GM18526 (cell line): ENCODE measurements around the gene IYD.

ENCODE experiments used
- POLR2A ChIP-seq: IDR thresholded peaks from 3 replicates; pipeline ENCODE4 v1.6.1; 2011; ENCODE audit not compliant: insufficient read length; ENCODE audit errors: extremely low read depth

The IYD gene

DNA sequence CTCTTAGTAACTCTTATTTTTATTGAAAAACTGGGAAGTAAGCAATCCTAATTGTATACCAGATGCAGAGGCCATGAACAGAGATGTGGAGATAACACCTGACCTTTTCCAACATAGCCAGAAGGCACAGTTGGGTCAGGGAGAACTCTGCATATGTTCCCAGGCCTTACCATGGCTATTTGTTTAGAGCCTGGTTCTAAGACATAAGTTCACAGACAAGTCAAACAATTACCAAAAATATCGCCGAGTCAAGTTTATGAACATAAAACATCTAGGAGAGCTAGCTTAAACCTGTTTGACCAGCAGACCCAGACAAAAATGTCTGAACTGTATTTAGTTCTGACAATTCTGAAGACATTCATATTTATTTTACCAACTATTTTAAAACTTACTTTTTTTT, 26.7 kb upstream of the IYD start:
- TF ChIP-seq POLR2A: no peak

DNA sequence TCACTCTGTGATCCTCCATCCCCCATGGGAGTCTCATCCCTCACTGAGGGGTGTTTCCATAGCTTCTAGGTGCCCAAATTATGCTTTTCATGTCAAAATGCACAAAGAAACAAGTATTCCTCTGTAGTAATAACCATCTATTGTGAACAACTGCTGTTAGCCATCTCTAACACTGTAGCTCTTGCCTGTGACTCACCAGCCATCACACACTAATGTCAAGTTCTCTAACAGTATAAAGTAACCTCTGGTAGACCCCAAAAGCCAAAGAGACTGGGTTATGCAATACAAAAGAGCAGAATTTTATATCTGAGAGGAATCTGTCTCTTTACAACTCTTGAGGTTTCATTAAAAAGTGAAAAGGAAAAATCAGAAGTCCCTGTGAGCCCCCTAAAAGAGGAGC, 25.4 kb upstream of the IYD start:
- no peak for TF ChIP-seq POLR2A

DNA sequence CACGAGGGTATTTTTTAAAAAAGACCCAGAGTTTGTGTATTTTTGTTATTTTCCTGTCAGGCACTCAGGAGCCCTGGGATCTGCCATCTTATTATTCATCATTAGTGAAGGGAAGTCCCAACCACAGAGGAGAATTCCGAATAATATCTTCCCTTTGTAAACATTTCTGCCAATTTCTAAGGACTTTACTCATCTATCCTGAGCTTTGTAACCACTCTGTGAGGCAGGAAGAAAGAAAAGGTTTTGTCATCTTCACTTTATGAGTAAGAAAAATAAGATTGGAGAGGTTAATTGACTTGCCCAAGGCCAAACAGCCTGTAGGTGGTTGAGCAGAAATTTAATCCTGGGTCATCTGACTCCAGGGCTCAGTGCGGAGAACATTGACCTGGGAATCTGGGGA, 23.0 kb upstream of the IYD start:
- TF ChIP-seq POLR2A: no peak

DNA sequence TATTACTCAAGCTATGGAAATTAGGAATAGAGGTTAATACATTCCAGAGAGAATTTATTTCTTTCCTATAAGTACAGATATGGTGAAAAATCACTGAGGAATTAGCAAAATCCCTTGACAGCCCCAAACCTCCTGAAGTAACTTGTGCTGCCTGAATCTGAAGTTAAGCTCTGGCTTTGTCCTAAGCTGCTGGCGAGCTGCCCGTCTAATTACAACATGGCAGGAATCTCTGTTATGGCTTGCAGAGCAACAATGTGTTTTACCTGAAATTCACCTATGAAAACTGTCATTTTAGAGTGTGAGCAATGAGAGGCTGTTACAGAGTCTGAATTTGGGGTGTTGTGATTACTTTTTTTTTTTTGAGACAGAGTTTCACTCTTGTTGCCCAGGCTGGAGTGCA, 22.5 kb upstream of the IYD start:
- TF ChIP-seq POLR2A: no peak

DNA sequence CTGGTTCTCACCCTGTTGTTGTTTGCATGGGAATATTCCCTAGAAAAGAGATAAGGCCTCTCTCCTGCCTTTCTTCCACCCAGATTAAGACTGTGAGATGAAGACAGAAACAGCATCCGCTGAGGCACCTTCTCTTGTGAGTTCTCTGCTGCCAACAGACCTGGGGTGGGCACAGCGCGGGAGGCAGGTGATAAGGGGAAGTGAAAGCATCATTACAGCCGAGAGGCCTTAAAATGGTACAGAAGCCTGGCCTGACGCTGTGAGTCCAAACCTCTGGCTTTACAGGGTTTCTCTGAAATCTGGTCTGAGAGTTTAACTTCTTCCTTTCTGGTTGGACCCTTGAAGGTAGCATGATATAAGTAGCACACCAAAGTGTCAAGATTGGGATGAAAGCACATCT, 21.0 kb upstream of the IYD start:
- TF ChIP-seq POLR2A: no peak

DNA sequence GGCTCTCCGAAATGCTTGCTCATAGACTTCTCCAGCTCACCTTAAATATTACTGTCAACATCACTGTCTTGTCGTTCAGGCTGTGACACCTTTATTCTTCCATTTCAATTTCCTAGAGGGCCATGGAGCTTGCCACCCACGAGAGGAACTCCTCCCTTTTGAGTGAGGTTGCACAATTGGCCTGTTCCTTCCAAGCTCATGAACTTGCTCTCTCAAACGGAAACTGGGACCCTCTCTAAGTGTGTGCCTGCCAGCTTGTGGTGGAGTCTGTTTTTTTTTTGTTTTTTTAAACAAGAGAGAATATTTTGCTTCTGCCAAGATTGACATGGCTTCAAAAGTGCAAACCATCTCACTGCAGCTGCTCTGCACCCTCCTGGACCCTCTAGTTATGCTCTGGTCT, 19.3 kb upstream of the IYD start:
- no peak for TF ChIP-seq POLR2A

DNA sequence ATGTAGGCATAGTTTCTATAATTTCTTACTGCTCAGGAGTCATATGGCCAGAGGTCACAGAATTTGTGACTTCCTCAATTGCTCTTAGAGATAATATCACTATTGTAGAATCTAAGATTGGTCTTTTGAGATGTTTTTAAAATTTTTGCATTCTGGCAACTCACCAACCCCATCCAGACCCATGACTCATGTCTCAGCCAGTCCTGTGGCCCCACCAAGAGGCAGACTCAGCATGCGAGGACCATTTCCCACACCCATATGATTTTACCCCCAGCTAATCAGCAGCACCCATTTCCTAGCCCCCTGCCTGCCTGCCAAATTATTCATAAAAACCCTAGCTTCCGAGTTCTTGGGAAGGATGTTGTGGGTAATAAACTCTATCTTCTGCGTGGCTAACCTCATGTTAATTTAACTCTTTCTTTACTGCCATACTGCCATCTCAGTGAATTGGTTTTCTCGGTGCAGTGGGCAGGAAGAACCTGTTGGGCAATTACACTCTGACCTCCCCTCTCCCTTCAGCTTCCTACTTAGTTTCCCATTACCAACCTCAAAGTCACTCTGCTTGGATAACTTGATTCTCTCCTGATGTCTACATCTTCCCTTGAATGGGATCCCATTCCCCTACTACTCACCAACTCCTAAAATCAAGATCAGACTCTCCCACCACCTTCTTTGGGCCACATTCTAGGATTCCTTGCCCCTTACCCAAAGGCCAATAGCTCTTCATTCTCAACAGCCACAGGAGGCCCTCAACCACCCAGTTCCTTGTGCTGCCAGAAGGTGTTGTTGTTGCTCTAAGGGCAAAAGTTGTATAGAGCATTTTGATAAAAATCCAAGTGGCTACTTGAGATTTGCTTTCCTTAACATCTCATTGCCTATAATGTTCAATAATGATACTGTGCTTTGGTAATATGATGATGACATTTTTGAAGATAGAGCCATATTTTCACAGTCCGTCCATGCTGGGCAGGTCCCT, 16.2 kb upstream of the IYD start:
- TF ChIP-seq POLR2A: no peak

DNA sequence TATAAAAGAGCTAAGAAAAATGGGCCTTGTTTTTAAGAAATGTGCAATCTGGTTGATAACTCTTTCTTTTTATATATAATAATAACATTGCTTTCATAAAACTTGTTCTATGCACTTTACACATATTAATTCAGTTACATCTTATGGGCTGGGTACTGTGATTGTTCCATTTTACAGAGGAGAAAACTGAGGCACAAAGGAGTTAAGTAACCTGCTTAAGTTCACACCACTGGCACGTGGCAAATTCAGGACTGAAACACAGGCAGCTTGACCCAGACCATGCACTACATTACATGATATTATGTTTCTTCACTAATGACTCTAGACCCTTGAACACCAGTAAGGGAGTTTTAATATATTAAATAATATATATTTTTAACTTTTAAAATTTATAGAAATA, 15.4 kb upstream of the IYD start:
- TF ChIP-seq POLR2A: no peak

DNA sequence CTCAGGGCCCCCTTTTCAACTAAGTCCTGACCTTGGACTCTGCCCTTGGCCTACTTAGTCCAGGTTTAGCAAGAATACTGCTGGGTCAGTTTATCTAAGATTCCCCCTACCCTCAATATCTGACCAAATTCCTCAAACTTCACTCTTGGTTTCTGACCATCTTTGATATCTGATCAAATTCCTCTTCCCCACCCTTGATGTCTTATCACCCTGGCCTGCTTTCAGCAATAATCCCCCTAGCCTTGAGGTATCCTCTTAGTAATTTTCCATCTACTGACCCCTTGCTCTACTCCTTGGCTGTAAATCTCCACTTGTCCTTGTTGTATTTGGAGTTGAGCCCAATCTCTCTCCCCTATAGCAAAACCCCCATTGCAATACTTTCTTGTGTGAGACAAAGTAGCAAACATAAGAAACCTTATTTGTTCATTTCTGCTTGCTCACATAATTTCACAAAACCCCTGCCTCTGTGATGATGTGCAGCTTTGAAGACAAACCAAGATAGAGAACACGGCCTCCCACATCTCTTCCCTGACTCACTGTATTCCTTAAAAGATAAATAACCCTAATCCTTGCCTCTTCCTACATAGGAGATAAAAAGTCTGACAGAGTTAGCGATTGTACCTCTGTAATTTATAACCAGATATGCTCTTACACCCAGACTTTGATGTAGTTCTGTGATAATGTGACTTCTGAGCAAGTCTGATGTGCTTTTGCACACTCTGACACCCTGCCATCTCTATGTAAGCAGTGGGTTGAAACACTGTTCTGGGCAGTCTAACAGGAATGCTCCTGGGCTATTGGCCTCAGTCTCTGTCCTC, 13.8 kb upstream of the IYD start:
- no peak for TF ChIP-seq POLR2A

DNA sequence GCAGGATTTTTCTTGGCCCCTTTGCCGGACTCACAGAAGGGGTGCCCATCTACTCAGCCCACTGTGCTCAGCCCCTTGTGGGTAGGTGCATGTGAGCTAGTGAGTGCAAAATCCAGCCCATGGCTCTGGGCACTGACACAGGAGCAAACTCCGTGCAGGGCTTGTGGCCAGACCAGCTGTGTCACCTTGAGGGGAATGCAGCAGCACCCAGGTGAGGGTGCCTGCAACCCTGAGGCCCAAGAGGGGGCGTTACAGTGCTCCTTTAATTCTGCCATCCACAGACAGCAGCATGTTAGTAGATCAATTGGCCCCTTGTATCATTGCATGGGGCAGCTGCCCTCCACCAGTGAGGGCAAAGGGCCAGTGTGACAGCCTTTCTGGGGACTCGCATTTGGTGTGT, 12.9 kb upstream of the IYD start:
- no peak for TF ChIP-seq POLR2A

DNA sequence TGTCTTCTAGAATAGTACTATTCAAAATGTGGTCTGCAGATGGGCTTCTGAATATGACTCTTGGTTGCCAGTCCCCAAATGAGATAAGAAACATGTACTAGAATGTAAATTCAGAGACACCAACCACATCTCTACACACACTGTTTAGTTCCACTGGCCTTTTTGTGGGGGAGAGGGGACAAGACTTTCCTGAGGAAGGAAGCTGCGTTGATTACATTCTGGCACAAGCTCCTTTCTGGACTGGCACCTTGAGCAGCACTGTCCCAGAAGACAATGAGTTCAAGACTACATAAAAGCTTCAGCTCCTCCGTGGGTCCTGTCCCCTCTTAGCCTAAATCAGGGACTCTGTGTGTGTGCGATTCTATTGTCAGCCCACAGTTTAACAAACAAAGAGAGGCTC, 6.9 kb upstream of the IYD start:
- TF ChIP-seq POLR2A: no peak

DNA sequence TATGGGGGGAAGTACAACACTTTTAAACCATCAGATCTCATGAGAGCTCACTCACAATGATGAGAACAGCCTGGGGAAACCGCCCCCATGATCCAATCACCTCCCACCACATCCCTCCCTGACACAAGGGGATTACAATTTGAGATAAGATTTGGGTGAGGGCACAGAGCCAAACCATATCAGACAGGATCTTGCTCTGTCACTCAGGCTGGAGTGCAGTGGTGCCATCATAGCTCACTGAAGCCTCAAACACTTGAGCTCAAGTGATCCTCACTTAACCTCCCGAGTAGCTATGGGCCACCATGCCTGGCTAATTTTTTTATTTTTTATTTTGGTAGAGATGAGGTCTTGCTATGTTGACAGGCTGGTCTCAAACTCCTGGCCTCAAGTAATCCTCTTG, 5.1 kb upstream of the IYD start:
- no peak for TF ChIP-seq POLR2A

DNA sequence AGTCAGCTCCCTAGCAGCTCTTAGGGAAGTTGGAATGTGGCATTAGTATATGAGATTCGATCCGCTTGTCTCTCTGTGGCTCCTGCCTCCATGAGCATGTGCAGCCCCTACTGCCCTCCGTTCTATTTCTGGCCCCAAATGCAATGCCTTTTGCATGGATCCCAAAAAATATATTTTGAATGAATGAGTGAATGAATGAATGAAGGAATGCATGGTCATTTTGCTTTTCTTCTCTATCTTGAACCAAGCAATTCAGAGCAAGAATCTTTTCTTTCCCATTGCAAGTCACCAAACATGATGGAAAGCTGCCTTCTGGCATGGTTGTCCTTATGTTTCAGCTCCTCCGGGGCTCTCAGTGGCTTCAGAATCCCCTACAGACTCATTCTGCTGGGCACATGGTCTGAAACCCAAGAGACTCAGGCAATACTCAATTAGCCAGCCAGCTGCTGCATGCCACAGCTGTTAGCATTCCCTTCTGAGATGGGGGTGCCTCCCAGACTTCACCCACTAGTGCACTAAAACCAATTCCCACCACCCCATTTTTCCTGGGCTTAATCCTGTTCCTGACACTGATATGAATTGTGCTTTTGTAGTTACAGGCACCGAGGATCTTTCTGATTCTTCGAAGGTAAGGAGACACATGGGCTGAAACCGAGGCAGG, 2.6 kb upstream of the IYD start:
- TF ChIP-seq POLR2A: no peak

DNA sequence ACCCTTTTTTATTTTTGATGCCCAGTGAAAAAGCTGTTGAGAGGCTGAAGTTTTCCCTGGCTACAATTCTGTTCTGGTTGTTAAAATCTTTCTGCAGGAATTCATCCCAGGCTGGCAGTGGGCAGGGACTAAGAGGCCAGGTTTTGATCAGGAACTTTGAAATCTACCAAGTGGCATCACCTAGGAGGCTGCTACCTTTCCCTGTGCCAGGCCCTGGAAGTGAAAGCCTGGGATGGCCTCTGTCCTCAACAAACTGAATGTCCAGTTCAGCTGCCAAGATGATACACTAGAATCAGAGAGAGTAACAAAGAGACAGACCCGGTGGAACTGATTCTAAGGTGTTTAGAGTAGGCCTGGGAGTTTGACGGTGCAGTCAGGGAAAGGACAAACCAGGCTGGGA, 596 bp downstream of the IYD start:
- TF ChIP-seq POLR2A: no peak

DNA sequence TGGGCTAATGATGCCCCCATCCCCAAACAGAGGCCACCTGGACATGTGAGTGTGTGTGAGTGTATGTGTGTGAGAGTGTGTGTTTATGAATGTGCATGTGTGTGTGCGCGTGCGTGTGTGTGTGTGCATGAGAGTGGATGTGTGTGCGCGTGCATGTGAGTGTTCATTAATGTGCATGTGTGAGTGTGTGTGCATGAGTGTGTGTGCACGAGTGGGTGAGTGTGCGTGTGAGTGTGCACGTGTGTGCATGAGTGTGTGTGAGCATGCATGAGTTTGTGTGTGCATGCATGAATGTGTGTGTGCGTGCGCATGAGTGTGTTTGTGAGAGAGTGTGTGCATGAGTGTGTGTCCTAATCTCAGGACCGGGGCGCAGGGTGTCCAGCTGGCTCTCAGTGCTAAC, 1.3 kb downstream of the IYD start:
- TF ChIP-seq POLR2A: no peak

DNA sequence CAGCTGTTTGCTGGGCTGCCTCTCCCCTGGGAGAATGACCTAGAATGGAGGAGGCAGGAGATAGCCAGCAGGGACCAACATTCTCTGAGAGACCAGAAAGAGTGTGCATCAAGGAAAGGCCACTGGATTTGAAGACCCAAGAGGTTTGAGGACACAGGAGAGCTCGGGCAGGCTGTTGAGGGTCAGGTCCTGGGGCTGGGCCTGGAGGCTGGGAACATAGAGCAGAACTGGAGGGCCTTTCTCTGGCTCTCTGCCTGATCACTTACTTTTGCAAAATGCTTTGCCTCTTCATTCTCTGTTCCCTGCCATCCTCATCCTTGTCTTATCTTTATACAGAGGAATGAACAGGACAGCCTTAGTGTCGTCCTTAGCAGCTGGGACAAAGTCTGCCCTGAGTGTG, 2.5 kb downstream of the IYD start:
- no peak for TF ChIP-seq POLR2A

DNA sequence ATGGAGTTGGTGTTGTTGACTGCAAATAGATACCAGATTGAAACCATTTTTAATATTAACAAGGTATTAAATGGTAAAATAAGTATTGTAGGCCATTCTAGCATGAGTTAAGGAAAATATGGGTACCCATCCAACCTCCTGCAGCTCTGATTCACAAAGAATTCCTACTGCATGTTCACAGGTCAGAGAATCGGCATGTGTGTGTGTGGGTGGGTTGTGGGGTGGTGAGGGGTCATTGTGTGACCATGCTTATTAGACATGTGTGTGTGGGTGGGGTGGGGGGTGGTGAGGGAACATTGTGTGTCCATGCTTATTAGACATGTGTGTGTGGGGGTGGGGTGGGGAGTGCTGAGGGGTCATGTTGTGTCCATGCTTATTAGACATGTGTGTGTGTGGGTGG, 3.2 kb downstream of the IYD start:
- TF ChIP-seq POLR2A: no peak
